T-helper 2 cell treated with Interferon-gamma antibody and Interleukin-4, amounts not matched to agents 5 μg/mL and 100 μg/mL, for 36 hours (primary cell): ENCODE results near the gene AATK.

Source experiments
- DNase-seq: peaks from one replicate; pipeline ENCODE4 v3.0.0; 2021; ENCODE audit warnings: low spot score
- H3K27ac Mint-ChIP-seq: one replicate; pipeline ENCODE4 v1.8.0; 2021; ENCODE audit warnings: mild to moderate bottlenecking, mixed read lengths
- H3K27me3 Mint-ChIP-seq: one replicate; pipeline ENCODE4 v1.8.0; 2021; ENCODE audit warnings: low read depth, mixed read lengths
- H3K36me3 Mint-ChIP-seq: one replicate; pipeline ENCODE4 v1.8.0; 2021; ENCODE audit warnings: low read depth, mixed read lengths
- H3K4me1 Mint-ChIP-seq: one replicate; pipeline ENCODE4 v1.8.0; 2021; ENCODE audit warnings: low read depth, mixed read lengths
- H3K4me3 Mint-ChIP-seq: one replicate; pipeline ENCODE4 v1.8.0; 2022; ENCODE audit warnings: mild to moderate bottlenecking, moderate library complexity, mixed read lengths
- H3K9me3 Mint-ChIP-seq: one replicate; pipeline ENCODE4 v1.8.0; 2021; ENCODE audit warnings: mixed read lengths

AATK gene

GRCh38 chr17:81192386-81193050, 26.5 kb upstream of the AATK start:
- H3K27ac Mint-ChIP-seq, result no peak overlapping the region

GRCh38 chr17:81191646-81192045, 25.6 kb upstream of the AATK start:
- H3K27me3 Mint-ChIP-seq, result no peaks in the 10 kb centered on the region
- H3K9me3 Mint-ChIP-seq, result no peaks in the 10 kb centered on the region
- DNase-seq, result no peak
- no peak overlapping the region for H3K27ac Mint-ChIP-seq
- H3K36me3 Mint-ChIP-seq, result no peaks in the 10 kb centered on the region
- H3K4me3 Mint-ChIP-seq, result no peak overlapping the region
- H3K4me1 Mint-ChIP-seq, result no peaks in the 10 kb centered on the region

More at GRCh38 chr17:81192386-81193050, 26.5 kb upstream of the AATK start:
- H3K27me3 Mint-ChIP-seq, result no peaks in the 10 kb centered on the region
- no peaks in the 10 kb centered on the region for H3K9me3 Mint-ChIP-seq
- H3K4me3 Mint-ChIP-seq, result no peak overlapping the region
- no peaks in the 10 kb centered on the region for H3K4me1 Mint-ChIP-seq
- H3K36me3 Mint-ChIP-seq, result no peaks in the 10 kb centered on the region
- no peak for DNase-seq

DNA sequence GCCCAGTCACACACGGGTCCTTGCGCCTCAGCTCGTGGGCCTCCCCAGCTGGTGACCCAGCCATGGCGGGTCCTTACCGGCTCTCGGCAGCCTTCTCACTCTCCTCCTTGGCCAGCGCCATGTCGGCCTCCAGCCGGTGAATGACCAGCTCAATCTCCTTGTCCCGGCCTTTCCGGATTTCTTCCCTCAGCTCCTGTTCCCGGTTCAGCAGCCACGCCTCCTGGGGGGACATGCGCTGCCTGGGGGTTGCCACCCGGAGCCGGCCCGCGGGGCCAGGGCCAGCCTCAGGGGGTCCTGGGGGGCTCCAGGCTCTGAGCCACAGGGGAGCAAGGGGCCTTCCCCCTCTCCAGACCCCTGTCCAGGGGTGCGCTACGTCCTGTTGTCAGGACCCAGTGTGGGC, 25.1 kb upstream of the AATK start:
- no peaks in the 10 kb centered on the region for H3K36me3 Mint-ChIP-seq

DNA sequence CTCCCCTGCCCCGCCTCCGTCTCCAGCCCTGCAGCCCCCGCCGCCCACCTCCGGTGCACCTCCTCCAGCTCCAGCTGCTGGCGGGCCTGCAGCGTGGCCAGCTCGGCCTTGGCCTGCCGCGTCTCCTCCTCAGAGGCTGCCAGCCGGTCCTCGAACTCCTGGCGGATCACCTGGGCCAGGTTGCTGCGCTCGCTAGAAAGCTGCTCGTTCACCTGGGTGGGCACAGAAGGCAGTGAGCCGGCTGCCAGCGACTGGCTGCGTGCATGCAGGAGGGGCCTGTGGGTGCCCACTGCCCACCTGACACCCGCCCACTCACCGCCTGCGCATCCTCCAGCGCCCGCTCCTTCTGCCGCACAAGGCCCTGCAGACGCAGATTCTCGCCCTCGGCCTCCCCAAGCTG, 24.6 kb upstream of the AATK start:
- no peaks in the 10 kb centered on the region for H3K36me3 Mint-ChIP-seq
- no peak overlapping the region for H3K4me3 Mint-ChIP-seq
- H3K27ac Mint-ChIP-seq, result no peak overlapping the region
- H3K9me3 Mint-ChIP-seq, result no peaks in the 10 kb centered on the region
- no peaks in the 10 kb centered on the region for H3K4me1 Mint-ChIP-seq
- H3K27me3 Mint-ChIP-seq, result no peaks in the 10 kb centered on the region
- no peak for DNase-seq

More for the DNA sequence above, 25.1 kb upstream of the AATK start:
- Mint-ChIP-seq H3K4me1 (no peaks in the 10 kb centered on the region), H3K4me3 (no peak overlapping the region), H3K9me3 (no peaks in the 10 kb centered on the region), H3K27ac (no peak overlapping the region), H3K27me3 (no peaks in the 10 kb centered on the region)
- DNase-seq, result no peak

DNA sequence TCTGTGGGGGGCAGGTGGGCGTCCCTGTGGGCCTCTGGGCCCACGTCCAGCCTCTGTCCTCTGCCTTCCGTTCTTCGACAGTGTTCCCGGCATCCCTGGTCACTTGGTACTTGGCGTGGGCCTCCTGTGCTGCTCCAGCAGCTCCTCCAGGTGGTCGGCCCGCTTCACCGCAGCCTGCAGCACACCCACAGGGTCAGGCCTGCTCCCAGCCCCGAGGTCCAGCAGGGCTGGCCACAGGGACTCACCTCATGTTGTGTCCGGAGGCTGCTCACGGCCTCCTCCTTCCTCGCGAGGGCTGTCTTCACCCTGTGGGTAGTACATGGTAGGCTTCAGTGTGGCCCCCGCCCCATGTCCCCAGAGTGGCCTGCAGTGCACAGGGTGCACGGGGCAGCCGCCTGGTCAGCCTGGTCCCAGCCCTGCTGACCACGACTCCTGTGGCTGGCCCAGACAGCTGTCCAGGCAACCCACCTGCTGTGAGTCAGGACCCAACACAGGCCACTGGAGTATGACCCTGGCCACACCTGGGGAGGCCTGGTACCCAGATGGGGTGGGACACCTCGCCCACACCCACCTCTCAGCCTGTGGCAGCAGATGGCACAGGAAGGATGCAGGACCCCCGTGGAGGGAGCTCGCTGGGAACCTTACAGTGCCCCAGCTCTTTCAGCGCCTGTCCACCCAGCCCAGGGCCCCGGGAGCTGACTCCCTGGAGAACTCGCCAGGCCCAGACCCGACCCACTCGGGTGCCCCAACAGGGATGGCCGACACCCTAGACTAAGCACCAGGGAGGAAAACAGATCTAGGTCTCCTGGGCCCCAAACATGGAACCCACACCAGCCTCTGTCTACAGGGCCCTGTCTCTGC, 23.9 kb upstream of the AATK start:
- Mint-ChIP-seq H3K27ac (no peak overlapping the region), H3K9me3 (no peaks in the 10 kb centered on the region), H3K4me3 (no peak overlapping the region), H3K36me3 (no peaks in the 10 kb centered on the region), H3K4me1 (no peaks in the 10 kb centered on the region), H3K27me3 (no peaks in the 10 kb centered on the region)
- no peak for DNase-seq

DNA sequence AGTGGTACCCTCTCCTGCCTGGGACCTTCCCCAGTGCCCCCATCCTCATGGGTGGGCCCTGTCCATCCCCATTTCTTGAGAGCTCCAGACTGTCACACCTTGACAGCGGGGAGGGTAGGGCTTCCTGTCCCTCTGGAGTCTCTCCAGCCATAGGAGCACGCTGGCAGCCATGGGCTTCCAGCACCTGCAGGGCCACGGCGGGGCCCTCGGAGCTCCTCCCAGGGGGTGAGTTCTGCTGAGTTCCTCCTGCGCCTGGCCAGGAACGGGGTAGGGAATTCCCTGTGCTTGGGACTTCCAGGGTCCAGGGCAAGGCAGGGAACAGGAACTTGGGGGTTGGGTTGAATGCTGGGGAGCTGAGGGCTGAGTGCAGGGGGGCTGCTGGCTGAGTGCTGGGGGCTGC, 23.0 kb upstream of the AATK start:
- Mint-ChIP-seq H3K4me1 (no peaks in the 10 kb centered on the region), H3K27me3 (no peaks in the 10 kb centered on the region), H3K4me3 (no peak overlapping the region), H3K27ac (no peak overlapping the region), H3K9me3 (no peaks in the 10 kb centered on the region), H3K36me3 (no peaks in the 10 kb centered on the region)
- DNase-seq, result no peak

- Mint-ChIP-seq H3K27me3 (no peaks in the 10 kb centered on the region), H3K9me3 (no peaks in the 10 kb centered on the region), H3K36me3 (no peaks in the 10 kb centered on the region), H3K4me1 (no peaks in the 10 kb centered on the region), H3K4me3 (no peak overlapping the region), H3K27ac (no peak overlapping the region)
- DNase-seq, result no peak
Observed at GRCh38 chr17:81188491-81188840, 22.4 kb upstream of the AATK start.

GRCh38 chr17:81187586-81188490, 21.8 kb upstream of the AATK start:
- DNase-seq, result no peak
- no peaks in the 10 kb centered on the region for H3K9me3 Mint-ChIP-seq
- H3K36me3 Mint-ChIP-seq, result no peaks in the 10 kb centered on the region
- H3K27ac Mint-ChIP-seq, result no peak overlapping the region
- H3K27me3 Mint-ChIP-seq, result no peaks in the 10 kb centered on the region
- no peaks in the 10 kb centered on the region for H3K4me1 Mint-ChIP-seq
- H3K4me3 Mint-ChIP-seq, result no peak overlapping the region

DNA sequence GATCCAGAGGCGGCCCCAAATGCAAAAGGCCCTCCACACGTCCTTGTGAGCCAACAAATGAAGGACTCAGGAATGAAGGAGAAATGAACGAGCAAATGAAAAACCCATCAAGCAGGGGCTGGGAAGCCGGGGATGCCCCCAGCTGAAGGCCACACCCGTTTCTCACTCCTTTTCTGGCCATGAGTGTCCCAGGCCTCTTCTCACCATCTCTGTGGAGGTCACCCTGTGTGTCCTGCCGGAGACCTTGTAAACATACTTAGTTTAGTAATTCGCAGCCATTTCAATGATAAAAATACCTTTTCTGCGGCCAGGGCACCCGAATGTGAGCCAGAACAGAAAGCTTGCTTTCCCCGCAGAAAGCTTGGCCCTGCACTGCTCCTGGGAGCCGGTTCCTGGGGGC, 21.1 kb upstream of the AATK start:
- Mint-ChIP-seq H3K36me3 (no peaks in the 10 kb centered on the region), H3K9me3 (no peaks in the 10 kb centered on the region), H3K4me3 (no peak overlapping the region), H3K4me1 (no peaks in the 10 kb centered on the region), H3K27me3 (no peaks in the 10 kb centered on the region), H3K27ac (no peak overlapping the region)
- no peak for DNase-seq

DNA sequence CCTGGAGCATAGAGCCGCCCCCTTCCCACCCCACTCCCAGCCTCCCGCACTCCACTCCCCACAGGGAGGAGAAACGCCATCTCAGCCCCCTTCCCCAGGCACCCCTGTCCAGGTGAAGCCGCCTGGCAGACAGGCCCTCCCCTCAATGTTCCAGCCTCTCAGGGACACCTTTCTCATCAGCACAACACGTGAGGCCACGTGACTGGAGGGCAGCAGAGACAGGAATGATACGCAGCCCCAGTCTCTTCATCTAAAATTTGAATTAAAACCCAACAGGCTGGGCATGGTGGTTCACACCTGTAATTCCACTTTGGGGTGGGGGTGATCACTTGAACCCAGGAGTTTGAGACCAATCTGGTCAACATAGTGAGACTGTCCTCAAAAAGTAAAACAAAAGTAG, 20.2 kb upstream of the AATK start:
- DNase-seq, result no peak
- H3K27me3 Mint-ChIP-seq, result no peaks in the 10 kb centered on the region
- H3K4me1 Mint-ChIP-seq, result no peaks in the 10 kb centered on the region
- no peaks in the 10 kb centered on the region for H3K36me3 Mint-ChIP-seq
- H3K27ac Mint-ChIP-seq, result no peak overlapping the region
- H3K9me3 Mint-ChIP-seq, result no peaks in the 10 kb centered on the region
- no peak overlapping the region for H3K4me3 Mint-ChIP-seq

GRCh38 chr17:81184555-81184954, 18.5 kb upstream of the AATK start:
- no peaks in the 10 kb centered on the region for H3K9me3 Mint-ChIP-seq
- no peaks in the 10 kb centered on the region for H3K4me1 Mint-ChIP-seq
- no peaks in the 10 kb centered on the region for H3K36me3 Mint-ChIP-seq
- H3K27ac Mint-ChIP-seq, result no peak overlapping the region
- no peak for DNase-seq
- no peaks in the 10 kb centered on the region for H3K27me3 Mint-ChIP-seq
- H3K4me3 Mint-ChIP-seq, result no peak overlapping the region

GRCh38 chr17:81183807-81184206, 17.8 kb upstream of the AATK start:
- H3K4me3 Mint-ChIP-seq, result no peak overlapping the region
- no peaks in the 10 kb centered on the region for H3K9me3 Mint-ChIP-seq
- DNase-seq, result no peak
- H3K36me3 Mint-ChIP-seq, result no peaks in the 10 kb centered on the region
- no peaks in the 10 kb centered on the region for H3K4me1 Mint-ChIP-seq
- no peak overlapping the region for H3K27ac Mint-ChIP-seq
- H3K27me3 Mint-ChIP-seq, result no peaks in the 10 kb centered on the region

DNA sequence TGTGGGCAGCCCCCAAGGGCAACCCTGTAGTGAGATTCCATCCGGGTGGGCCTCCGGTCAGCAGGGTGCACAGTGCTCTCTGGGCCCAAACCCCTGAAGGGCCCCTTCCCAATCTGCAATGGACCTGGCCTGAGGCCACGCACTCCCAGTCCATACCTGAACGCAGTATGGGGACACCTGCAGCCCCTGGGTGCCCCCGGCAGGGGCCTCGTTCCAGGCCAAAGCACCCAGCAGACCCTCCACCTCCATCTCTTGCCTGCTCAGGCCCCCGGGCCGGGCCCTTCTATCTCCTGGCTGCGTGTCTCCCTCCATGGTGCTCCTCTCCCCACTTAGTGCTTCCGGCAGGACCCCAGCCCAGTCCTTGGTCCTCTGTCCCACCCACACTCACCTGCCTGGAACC, 17.3 kb upstream of the AATK start:
- H3K27ac Mint-ChIP-seq, result no peak overlapping the region
- no peaks in the 10 kb centered on the region for H3K36me3 Mint-ChIP-seq
- DNase-seq, result no peak
- H3K4me3 Mint-ChIP-seq, result no peak overlapping the region
- H3K9me3 Mint-ChIP-seq, result no peaks in the 10 kb centered on the region
- no peaks in the 10 kb centered on the region for H3K27me3 Mint-ChIP-seq
- H3K4me1 Mint-ChIP-seq, result no peaks in the 10 kb centered on the region

- DNase-seq, result no peak
- no peaks in the 10 kb centered on the region for H3K36me3 Mint-ChIP-seq
- H3K4me1 Mint-ChIP-seq, result no peaks in the 10 kb centered on the region
- H3K4me3 Mint-ChIP-seq, result no peak overlapping the region
- H3K9me3 Mint-ChIP-seq, result no peaks in the 10 kb centered on the region
- no peaks in the 10 kb centered on the region for H3K27me3 Mint-ChIP-seq
- no peak overlapping the region for H3K27ac Mint-ChIP-seq
Observed at GRCh38 chr17:81182596-81182995, 16.6 kb upstream of the AATK start.
